Ectodermal cell (in vitro differentiated cells): ENCODE results near the gene TMPRSS11B.
A peak's percentile ranks its signal among the peaks of the same experiment; 100 is the strongest.

ENCODE experiments used
- H3K27ac ChIP-seq: 2 replicates; pipeline ENCODE4 v1.7.0; 2013; ENCODE audit warnings: mild to moderate bottlenecking, low read depth, low read length; ENCODE audit not compliant: insufficient read depth, poor library complexity, severe bottlenecking
- H3K27me3 ChIP-seq: 2 replicates; pipeline ENCODE4 v1.7.0; 2013; ENCODE audit warnings: mild to moderate bottlenecking, low read length; ENCODE audit not compliant: insufficient read depth, control insufficient read depth, poor library complexity, severe bottlenecking
- H3K36me3 ChIP-seq: one replicate; pipeline ENCODE4 v1.7.0; 2013; ENCODE audit warnings: low read length; ENCODE audit not compliant: control insufficient read depth, insufficient read depth
- H3K4me1 ChIP-seq: one replicate; pipeline ENCODE4 v1.7.0; 2013; ENCODE audit warnings: low read length; ENCODE audit not compliant: control insufficient read depth, insufficient read depth
- H3K4me3 ChIP-seq: 2 replicates; pipeline ENCODE4 v1.7.0; 2013; ENCODE audit warnings: low read depth, low read length, control low read depth; ENCODE audit not compliant: insufficient read depth
- H3K9me3 ChIP-seq: 2 replicates; pipeline ENCODE4 v1.7.0; 2013; ENCODE audit warnings: mild to moderate bottlenecking, low read length, moderate library complexity; ENCODE audit not compliant: control insufficient read depth
- WGBS, 2 experiments: methylation state at CpG; one replicate each; pipeline ENCODE4 v1.1.7; 2013; ENCODE audit warnings: missing lambda C conversion rate in 2 of 2; 5-methylcytosine and 5-hydroxymethylcytosine counted together

The TMPRSS11B gene

GRCh38 chr4:68272380-68272779 lies 26.9 kb upstream of the TMPRSS11B start:
- Histone ChIP-seq H3K4me1 (peaks cover 13% of the 10 kb centered on the region), H3K9me3 (no peaks in the 10 kb centered on the region), H3K27ac (no peak overlapping the region), H3K27me3 (no peaks in the 10 kb centered on the region), H3K36me3 (no peaks in the 10 kb centered on the region), H3K4me3 (peak overlapping the region; percentile 7)
- WGBS, 2 experiments = 29 to 35% methylated on average over 2 of the region's 2 CpGs

- Histone ChIP-seq H3K9me3 (no peaks in the 10 kb centered on the region), H3K27me3 (no peaks in the 10 kb centered on the region), H3K4me3 (peak overlapping the region; percentile 7), H3K27ac (no peak overlapping the region), H3K4me1 (peaks cover 13% of the 10 kb centered on the region), H3K36me3 (no peaks in the 10 kb centered on the region)
- 10 to 17% methylated on average over 8 to 10 of the region's 11 CpGs for WGBS, 2 experiments
Measured at GRCh38 chr4:68271851-68272357, 26.4 kb upstream of the TMPRSS11B start.

DNA sequence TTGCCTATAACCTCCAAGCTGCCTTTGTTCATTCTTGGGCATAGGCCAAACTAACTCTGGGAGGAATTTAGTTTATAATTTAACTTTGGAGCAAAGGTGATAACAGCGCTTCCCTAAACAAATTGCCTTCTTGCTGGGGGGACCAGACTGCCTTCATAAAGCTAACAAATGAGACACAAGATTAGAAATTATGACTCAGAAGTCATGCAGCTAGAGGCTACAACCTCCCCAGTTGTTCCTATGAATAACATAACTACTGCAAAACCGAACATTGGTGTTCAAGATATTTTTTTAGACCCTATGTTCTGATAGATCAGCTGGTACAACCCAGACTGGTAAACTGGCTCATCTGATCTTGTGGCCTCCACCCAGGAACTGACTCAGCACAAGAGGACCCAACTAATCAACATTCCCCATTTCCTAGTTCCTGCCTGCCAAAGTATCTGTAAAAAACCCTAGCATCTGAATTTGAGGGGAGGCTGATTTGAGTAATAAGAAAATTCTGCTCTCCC lies 22.0 kb upstream of the TMPRSS11B start:
- peaks cover 3% of the 10 kb centered on the region for H3K4me1 ChIP-seq
- WGBS, 2 experiments = 96 to 100% methylated on average over 2 of the region's 2 CpGs
- no peak overlapping the region for H3K27ac ChIP-seq
- no peak overlapping the region for H3K4me3 ChIP-seq
- no peaks in the 10 kb centered on the region for H3K36me3 ChIP-seq
- H3K9me3 ChIP-seq = no peaks in the 10 kb centered on the region
- H3K27me3 ChIP-seq = no peaks in the 10 kb centered on the region

DNA sequence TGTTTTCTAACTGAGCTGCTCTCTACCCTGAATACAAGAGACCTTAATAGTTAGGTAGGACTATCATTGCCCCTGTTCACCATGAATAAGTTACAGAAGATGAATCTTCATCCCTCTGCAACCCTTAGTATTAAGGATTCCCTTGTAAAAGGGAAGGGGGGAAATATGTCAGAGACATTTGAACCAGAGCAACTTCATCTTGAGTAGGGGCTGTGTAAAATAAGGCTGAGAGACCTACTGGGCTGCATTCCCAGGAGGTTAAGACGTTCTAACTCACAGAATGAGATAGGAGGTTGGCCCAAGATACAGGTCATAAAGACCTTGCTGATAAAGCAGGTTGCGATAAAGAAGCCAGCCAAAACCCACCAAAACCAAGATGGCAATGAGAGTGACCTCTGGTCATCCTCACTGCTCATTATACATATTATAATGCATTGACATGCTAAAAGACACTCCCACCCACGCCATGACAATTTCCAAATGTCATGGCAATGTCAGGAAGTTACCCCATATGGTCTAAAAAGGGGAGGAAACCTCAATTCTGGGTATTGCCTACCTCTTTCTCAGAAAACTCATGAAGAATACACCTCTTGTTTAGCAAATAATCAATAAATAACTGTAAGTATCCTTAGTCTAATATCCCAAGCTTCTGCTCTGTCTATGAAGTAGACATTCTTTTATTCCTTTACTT lies 19.5 kb upstream of the TMPRSS11B start:
- no peaks in the 10 kb centered on the region for H3K36me3 ChIP-seq
- no peaks in the 10 kb centered on the region for H3K4me1 ChIP-seq
- H3K9me3 ChIP-seq = no peaks in the 10 kb centered on the region
- WGBS, 2 experiments = 95 to 97% methylated on average over 3 of the region's 3 CpGs
- H3K27ac ChIP-seq = no peak overlapping the region
- no peak overlapping the region for H3K4me3 ChIP-seq
- H3K27me3 ChIP-seq = no peaks in the 10 kb centered on the region

GRCh38 chr4:68259191-68259590 lies 13.7 kb upstream of the TMPRSS11B start:
- 96 to 100% methylated on average over 1 of the region's 1 CpG for WGBS, 2 experiments
- H3K27me3 ChIP-seq = no peaks in the 10 kb centered on the region
- H3K4me1 ChIP-seq = no peaks in the 10 kb centered on the region
- no peak overlapping the region for H3K27ac ChIP-seq
- H3K4me3 ChIP-seq = no peak overlapping the region
- H3K9me3 ChIP-seq = no peaks in the 10 kb centered on the region
- no peaks in the 10 kb centered on the region for H3K36me3 ChIP-seq

DNA sequence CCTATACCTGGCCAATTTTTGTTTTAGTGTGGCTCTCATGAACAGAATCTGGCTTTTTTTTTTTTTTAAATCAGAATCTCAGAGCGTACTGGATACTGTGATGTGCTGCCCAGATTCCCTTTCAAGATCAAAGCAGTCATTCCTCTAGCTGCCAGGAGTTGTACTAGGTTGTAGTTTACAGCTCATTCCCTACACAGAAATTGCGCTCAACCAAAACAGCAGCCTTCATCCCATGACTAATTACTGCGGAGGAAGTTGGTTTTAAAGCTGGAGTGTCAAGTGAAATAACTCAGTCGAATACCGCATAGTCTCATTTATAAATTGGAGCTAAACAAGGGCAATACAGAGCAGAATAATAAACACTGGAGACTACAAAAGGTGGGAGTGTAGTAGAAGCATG lies 12.2 kb upstream of the TMPRSS11B start:
- WGBS, 2 experiments = 94 to 98% methylated on average over 4 to 5 of the region's 5 CpGs

GRCh38 chr4:68256284-68256683 lies 10.8 kb upstream of the TMPRSS11B start:
- 70 to 78% methylated on average over 3 of the region's 3 CpGs for WGBS, 2 experiments
- H3K4me3 ChIP-seq = no peak overlapping the region
- no peaks in the 10 kb centered on the region for H3K4me1 ChIP-seq
- no peaks in the 10 kb centered on the region for H3K36me3 ChIP-seq
- no peaks in the 10 kb centered on the region for H3K27me3 ChIP-seq
- no peak overlapping the region for H3K27ac ChIP-seq
- no peaks in the 10 kb centered on the region for H3K9me3 ChIP-seq

More for the DNA sequence above, 12.2 kb upstream of the TMPRSS11B start:
- Histone ChIP-seq H3K36me3 (no peaks in the 10 kb centered on the region), H3K27me3 (no peaks in the 10 kb centered on the region), H3K27ac (no peak overlapping the region), H3K9me3 (no peaks in the 10 kb centered on the region), H3K4me3 (no peak overlapping the region), H3K4me1 (no peaks in the 10 kb centered on the region)

DNA sequence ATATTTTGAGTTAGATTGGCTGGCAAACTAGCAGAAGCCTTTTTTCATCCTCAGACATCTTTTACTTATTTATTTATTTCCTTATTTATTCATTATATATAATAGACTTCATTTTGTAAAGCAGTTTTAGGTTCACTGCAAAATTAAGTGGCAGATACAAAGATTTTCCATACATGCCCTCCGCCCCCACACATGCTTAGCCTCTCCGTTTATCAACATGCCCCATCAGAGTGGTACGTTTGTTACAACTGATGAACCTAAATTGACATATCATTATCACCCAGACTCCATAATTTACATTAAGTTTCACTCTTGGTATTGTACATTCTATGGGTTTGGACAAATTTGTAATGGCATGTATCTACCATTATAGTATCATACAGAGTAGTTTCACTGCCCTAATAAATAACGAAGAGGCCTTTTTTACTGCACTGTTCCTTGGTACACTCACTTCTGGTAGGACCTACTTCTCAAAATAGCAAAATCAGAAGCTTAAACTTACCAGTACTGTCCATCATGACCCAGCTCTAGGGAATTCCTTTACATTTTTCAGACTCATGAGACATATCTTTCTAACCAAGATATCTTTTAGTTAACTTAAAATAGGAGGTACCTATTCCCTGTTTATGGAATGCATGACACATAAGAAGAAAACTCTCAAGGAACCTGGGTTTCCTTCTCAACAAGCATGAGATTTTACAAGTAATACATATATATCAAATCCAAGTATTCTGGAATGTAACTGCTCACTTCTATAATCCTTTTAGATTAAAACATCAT lies 4.8 kb upstream of the TMPRSS11B start:
- Histone ChIP-seq H3K27me3 (no peaks in the 10 kb centered on the region), H3K4me1 (no peaks in the 10 kb centered on the region), H3K36me3 (no peaks in the 10 kb centered on the region), H3K9me3 (no peaks in the 10 kb centered on the region), H3K27ac (no peak overlapping the region), H3K4me3 (no peak overlapping the region)
- WGBS, 2 experiments = 87 to 90% methylated on average over 4 of the region's 4 CpGs

DNA sequence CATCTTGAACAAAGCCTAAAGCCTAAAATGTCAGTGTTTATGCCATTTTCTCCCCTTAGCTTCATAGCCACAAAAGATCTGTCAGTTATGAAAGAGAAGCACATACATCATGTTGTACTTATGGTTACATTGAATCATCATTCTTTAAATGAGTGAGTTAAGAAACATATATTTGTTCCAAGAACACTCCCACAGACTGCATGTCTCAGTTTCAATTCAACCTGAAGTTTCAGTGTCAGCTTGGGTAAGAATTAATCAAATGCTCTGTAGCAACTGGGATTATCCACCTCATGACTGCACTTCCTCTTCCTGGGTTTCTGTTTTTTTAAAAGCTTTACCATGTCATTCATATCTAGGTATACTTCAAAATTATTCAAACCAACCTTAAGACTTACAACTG lies 3.9 kb upstream of the TMPRSS11B start:
- Histone ChIP-seq H3K27ac (no peak overlapping the region), H3K36me3 (no peaks in the 10 kb centered on the region), H3K27me3 (no peaks in the 10 kb centered on the region), H3K4me1 (no peaks in the 10 kb centered on the region), H3K4me3 (no peak overlapping the region), H3K9me3 (no peaks in the 10 kb centered on the region)

GRCh38 chr4:68240620-68241019 lies 4.9 kb downstream of the TMPRSS11B start:
- Histone ChIP-seq H3K4me3 (no peak overlapping the region), H3K27ac (no peak overlapping the region), H3K4me1 (no peaks in the 10 kb centered on the region), H3K9me3 (no peaks in the 10 kb centered on the region), H3K27me3 (no peaks in the 10 kb centered on the region), H3K36me3 (no peaks in the 10 kb centered on the region)
